PC-9 (cell line): Measurements from ENCODE around the gene PNP. TPM values are rescaled to one million over a fixed set of nuclear protein-coding genes. Genes with fewer than 3 reads are reported as not detected.

ENCODE experiments used
- BruUV-seq: library from RNA; stranded (reverse); fragments of 400-500 nt; replicated peaks from 2 replicates; lab custom pipeline; 2021; lab: Mats Ljungman, UMichigan
- CTCF ChIA-PET: fragments of 300-600 bp; sonication (Branson Sonifier 250); formaldehyde crosslinking; loops from one replicate; lab custom pipeline; 2022; ENCODE audit warnings: antibody characterized with exemption; lab: Charles Lee
- POLR2A ChIA-PET: fragments of 300-600 bp; sonication (Branson Sonifier 250); formaldehyde crosslinking; loops from one replicate; lab custom pipeline; 2022; ENCODE audit warnings: antibody characterized with exemption; ENCODE audit not compliant: unreplicated experiment; lab: Charles Lee
- DNase-seq, 2 experiments: peaks; one replicate each; pipeline versions ENCODE4 v3.0.0 to v3.0.0-alpha.2; 2015 to 2022; ENCODE audit warnings: mixed read lengths in 1 of 2
- H2AFZ ChIP-seq: fragments of 200-600 bp; sonication (generic); 2 replicates; pipeline ENCODE4 v1.8.1; 2017; ENCODE audit warnings: antibody characterized with exemption
- H3F3A ChIP-seq: fragments of 200-600 bp; sonication (generic); 2 replicates; pipeline ENCODE4 v1.8.1; 2017; ENCODE audit warnings: antibody characterized with exemption, mild to moderate bottlenecking, low read depth; ENCODE audit not compliant: insufficient read depth
- H3K27ac ChIP-seq: fragments of 200-600 bp; sonication (generic); 2 replicates; pipeline ENCODE4 v1.6.1; 2016; ENCODE audit warnings: mixed run types
- H3K27me3 ChIP-seq: fragments of 200-600 bp; sonication (generic); 2 replicates; pipeline ENCODE4 v1.6.1; 2016; ENCODE audit warnings: low read depth, mixed run types; ENCODE audit not compliant: insufficient read depth
- H3K36me3 ChIP-seq: fragments of 200-600 bp; sonication (generic); 2 replicates; pipeline ENCODE4 v1.6.1; 2016; ENCODE audit warnings: low read depth, mixed run types
- H3K4me1 ChIP-seq: fragments of 200-600 bp; sonication (generic); replicated peaks from 2 replicates; pipeline ENCODE4 v1.6.1; 2016; ENCODE audit warnings: mixed run types; ENCODE audit not compliant: insufficient read depth
- H3K4me2 ChIP-seq: fragments of 200-600 bp; sonication (generic); 2 replicates; pipeline ENCODE4 v1.6.1; 2017; ENCODE audit warnings: mixed run types
- H3K4me3 ChIP-seq: fragments of 200-600 bp; sonication (generic); 2 replicates; pipeline ENCODE4 v1.6.1; 2016; ENCODE audit warnings: mixed run types
- H3K79me2 ChIP-seq: fragments of 200-600 bp; sonication (generic); 2 replicates; pipeline ENCODE4 v1.6.1; 2017; ENCODE audit warnings: low read depth, mixed run types
- H3K9me2 ChIP-seq: fragments of 200-600 bp; sonication (generic); 2 replicates; pipeline ENCODE4 v1.8.1; 2017; ENCODE audit warnings: mild to moderate bottlenecking; ENCODE audit not compliant: insufficient read depth
- H3K9me3 ChIP-seq: fragments of 200-600 bp; sonication (generic); 2 replicates; pipeline ENCODE4 v1.8.1; 2016; ENCODE audit warnings: low read depth; ENCODE audit not compliant: insufficient read depth
- H4K20me1 ChIP-seq: fragments of 200-600 bp; sonication (generic); 2 replicates; pipeline ENCODE4 v1.8.1; 2017; ENCODE audit not compliant: insufficient read depth
- CTCF ChIP-seq: fragments of 200-600 bp; sonication (generic); conservative IDR thresholded peaks from 2 replicates; pipeline ENCODE4 v1.6.1; 2017; ENCODE audit warnings: mixed run types, antibody characterized with exemption, mild to moderate bottlenecking, moderate library complexity
- EZH2 ChIP-seq: fragments of 200-600 bp; sonication (generic); IDR thresholded peaks from 2 replicates; pipeline ENCODE4 v1.8.0; 2017; ENCODE audit warnings: antibody characterized with exemption, low read depth
- intact Hi-C: fragments of 100-400 bp; cut with micrococcal nuclease; formaldehyde crosslinking; loops from one replicate; pipeline ENCODE4 v1.10.0; 2022; ENCODE audit not compliant: unreplicated experiment
- total RNA-seq: library from RNA; stranded (reverse); gene quantifications from 2 replicates; pipeline ENCODE4 v1.2.3, GENCODE V29; 2021

The PNP gene
- total RNA-seq, 1 experiment from 2014 or later: 26.9 TPM

GRCh38 chr14:20482382-20482781, 13.2 kb downstream of the PNP start:
- intact Hi-C loops: no loop called here
- Histone ChIP-seq H3K27ac (no peak overlapping the region), H3K4me1 (no peaks in the 10 kb centered on the region), H3K9me3 (no peaks in the 10 kb centered on the region), H4K20me1 (no peaks in the 10 kb centered on the region), H3K27me3 (no peaks in the 10 kb centered on the region), H3K9me2 (no peaks in the 10 kb centered on the region), H2AFZ (no peak overlapping the region), H3K4me2 (no peak overlapping the region), H3K36me3 (no peaks in the 10 kb centered on the region), H3K79me2 (no peaks in the 10 kb centered on the region), H3K4me3 (no peak overlapping the region), H3F3A (no peaks in the 10 kb centered on the region)
- POLR2A ChIA-PET: no interaction called here
- BruUV-seq: no TSS peak
- no peak for TF ChIP-seq EZH2
- no peak for TF ChIP-seq CTCF
- DNase-seq: no peak
- CTCF ChIA-PET: interaction anchor here (0.5 kb wide), 1 partner anchor 19 kb away, joined by 3 read pairs; no protein-coding TSS in a partner anchor

- CTCF ChIA-PET: no interaction called here
- DNase-seq: no peak
- POLR2A ChIA-PET: no interaction called here
- BruUV-seq: no TSS peak
- no peak overlapping the region for H2AFZ ChIP-seq
- no peak overlapping the region for H3K4me2 ChIP-seq
- H3K9me3 ChIP-seq: no peaks in the 10 kb centered on the region
- TF ChIP-seq CTCF (no peak), EZH2 (no peak)
- H4K20me1 ChIP-seq: no peaks in the 10 kb centered on the region
- intact Hi-C loops: no loop called here
- no peaks in the 10 kb centered on the region for H3K36me3 ChIP-seq
- H3F3A ChIP-seq: no peaks in the 10 kb centered on the region
- no peak overlapping the region for H3K4me3 ChIP-seq
- H3K4me1 ChIP-seq: peaks cover 12% of the 10 kb centered on the region
- no peaks in the 10 kb centered on the region for H3K79me2 ChIP-seq
- no peaks in the 10 kb centered on the region for H3K9me2 ChIP-seq
- H3K27me3 ChIP-seq: no peaks in the 10 kb centered on the region
- H3K27ac ChIP-seq: no peak overlapping the region
These were observed 16.7 kb downstream of the PNP start for GRCh38 chr14:20485900-20486299.

- BruUV-seq: no TSS peak
- Histone ChIP-seq H3K4me3 (no peak overlapping the region), H3K27me3 (no peaks in the 10 kb centered on the region), H3K9me3 (no peaks in the 10 kb centered on the region), H3K4me2 (no peak overlapping the region), H3K79me2 (no peaks in the 10 kb centered on the region), H3K27ac (no peak overlapping the region), H3K4me1 (peaks cover 12% of the 10 kb centered on the region), H2AFZ (no peak overlapping the region), H3F3A (no peaks in the 10 kb centered on the region), H3K9me2 (no peaks in the 10 kb centered on the region), H3K36me3 (no peaks in the 10 kb centered on the region), H4K20me1 (no peaks in the 10 kb centered on the region)
- intact Hi-C loops: no loop called here
- DNase-seq: no peak
- POLR2A ChIA-PET: no interaction called here
- TF ChIP-seq EZH2 (no peak), CTCF (no peak)
- CTCF ChIA-PET: no interaction called here
These were observed 17.6 kb downstream of the PNP start for GRCh38 chr14:20486684-20487395.
